GM23338 (cell line): ENCODE results near the gene H2BK1.

Source experiments
- CREB1 ChIP-seq: fragments of 250-450 bp; sonication (Bioruptor Pico); IDR thresholded peaks from 2 replicates; pipeline ENCODE4 v1.5.0; 2020; ENCODE audit warnings: low read depth, mild to moderate bottlenecking, moderate library complexity
- CTCF ChIP-seq, 2 experiments: fragments of 200-600 bp in 1 of 2; sonication (generic) in 1 of 2; conservative IDR thresholded peaks; 2 replicates each; pipeline versions ENCODE4 v1.5.1 to v1.6.1; 2016 to 2017; ENCODE audit warnings: antibody characterized with exemption in 2 of 2, low read depth in 2 of 2, mild to moderate bottlenecking in 2 of 2, moderate library complexity in 1 of 2
- ETS1 ChIP-seq: IDR thresholded peaks from 2 replicates; pipeline ENCODE4 v1.6.1; 2016; ENCODE audit warnings: antibody characterized with exemption
- EZH2 ChIP-seq: fragments of 200-600 bp; sonication (generic); IDR thresholded peaks from one replicate; pipeline ENCODE4 v1.8.0; 2017; ENCODE audit warnings: antibody characterized with exemption, mild to moderate bottlenecking, low read depth; ENCODE audit not compliant: unreplicated experiment
- EZH2phosphoT487 ChIP-seq: fragments of 200-600 bp; sonication (generic); IDR thresholded peaks from one replicate; pipeline ENCODE4 v1.8.1; 2018; ENCODE audit warnings: antibody characterized with exemption; ENCODE audit not compliant: unreplicated experiment
- JUNB ChIP-seq: IDR thresholded peaks from one replicate; pipeline ENCODE4 v1.6.1; 2016; ENCODE audit warnings: antibody characterized with exemption; ENCODE audit not compliant: unreplicated experiment
- NANOG ChIP-seq: IDR thresholded peaks from 2 replicates; pipeline ENCODE4 v1.6.1; 2016; ENCODE audit warnings: antibody characterized with exemption, borderline replicate concordance
- POLR2AphosphoS5 ChIP-seq: IDR thresholded peaks from 2 replicates; pipeline ENCODE4 v1.6.1; 2016; ENCODE audit warnings: antibody characterized with exemption, low read depth
- REST ChIP-seq: IDR thresholded peaks from one replicate; pipeline ENCODE4 v1.6.1; 2018; ENCODE audit warnings: antibody characterized with exemption; ENCODE audit not compliant: unreplicated experiment
- STAT1 ChIP-seq: IDR thresholded peaks from one replicate; pipeline ENCODE4 v1.6.1; 2016; ENCODE audit warnings: antibody characterized with exemption; ENCODE audit not compliant: unreplicated experiment
- ZNF114 ChIP-seq: fragments of 250-450 bp; sonication (Bioruptor Pico); IDR thresholded peaks from 2 replicates; pipeline ENCODE4 v1.5.0; 2020; ENCODE audit warnings: mild to moderate bottlenecking, moderate library complexity
- ZNF331 ChIP-seq: fragments of 250-450 bp; sonication (Bioruptor Pico); IDR thresholded peaks from 2 replicates; pipeline ENCODE4 v1.5.0; 2020; ENCODE audit warnings: low read depth, mild to moderate bottlenecking, moderate library complexity
- ZNF462 ChIP-seq: fragments of 250-450 bp; sonication (Bioruptor Pico); IDR thresholded peaks from 2 replicates; pipeline ENCODE4 v1.5.0; 2020; ENCODE audit warnings: mild to moderate bottlenecking, moderate library complexity

GRCh38 chr7:151187409-151188251 lies 22.7 kb downstream of the H2BK1 start:
- no peak for TF ChIP-seq CTCF (conservative IDR thresholded peaks at IDR 0.05; ENCODE audit: low read depth in 2 of 2)
- TF ChIP-seq EZH2: no peak
- TF ChIP-seq POLR2AphosphoS5: no peak
- TF ChIP-seq STAT1: no peak
- TF ChIP-seq REST: no peak
- TF ChIP-seq EZH2phosphoT487: no peak
- TF ChIP-seq JUNB: no peak
- TF ChIP-seq CREB1 (CRISPR knock-in tag): no peak
- TF ChIP-seq NANOG: no peak
- TF ChIP-seq ETS1: no peak
- no peak for TF ChIP-seq ZNF114 (CRISPR knock-in tag)
- no peak for TF ChIP-seq ZNF331 (CRISPR knock-in tag)
- TF ChIP-seq ZNF462 (CRISPR knock-in tag): no peak
